Neuronal stem cell (in vitro differentiated cells): ENCODE results near the gene TMEM62.

Experiments used
- DNase-seq: peaks from one replicate; pipeline ENCODE4 v3.0.0-alpha.2; 2013; ENCODE audit warnings: low spot score
- H2AFZ ChIP-seq: one replicate; pipeline ENCODE4 v1.6.1; 2013; ENCODE audit warnings: mild to moderate bottlenecking, low read length, inconsistent platforms
- H2AK5ac ChIP-seq: 2 replicates; pipeline ENCODE4 v1.6.1; 2013; ENCODE audit warnings: low read depth, mild to moderate bottlenecking, inconsistent platforms, low read length, moderate library complexity, mixed read lengths
- H2BK120ac ChIP-seq: 2 replicates; pipeline ENCODE4 v1.6.1; 2013; ENCODE audit warnings: low read depth, mild to moderate bottlenecking, inconsistent platforms, low read length, moderate library complexity, mixed read lengths
- H2BK12ac ChIP-seq: one replicate; pipeline ENCODE4 v1.6.1; 2013; ENCODE audit warnings: low read length, inconsistent platforms
- H2BK15ac ChIP-seq: 2 replicates; pipeline ENCODE4 v1.6.1; 2013; ENCODE audit warnings: mild to moderate bottlenecking, low read length, inconsistent platforms, mixed read lengths
- H2BK5ac ChIP-seq: one replicate; pipeline ENCODE4 v1.6.1; 2013; ENCODE audit warnings: inconsistent platforms, mild to moderate bottlenecking, low read length, moderate library complexity
- H3K14ac ChIP-seq: one replicate; pipeline ENCODE4 v1.6.1; 2013; ENCODE audit warnings: low read length, inconsistent platforms
- H3K18ac ChIP-seq: 2 replicates; pipeline ENCODE4 v1.6.1; 2013; ENCODE audit warnings: low read length, inconsistent platforms
- H3K23ac ChIP-seq: 2 replicates; pipeline ENCODE4 v1.6.1; 2013; ENCODE audit warnings: low read depth, mild to moderate bottlenecking, mixed read lengths, low read length, inconsistent platforms; ENCODE audit not compliant: poor library complexity
- H3K27ac ChIP-seq: replicated peaks from 3 replicates; pipeline ENCODE4 v1.5.1; 2013; ENCODE audit warnings: low read length, inconsistent platforms
- H3K27me3 ChIP-seq, 3 experiments: 2 replicates each; pipeline ENCODE4 v1.6.1; 2013; ENCODE audit warnings: low read length in 3 of 3, mild to moderate bottlenecking in 2 of 3, inconsistent platforms in 1 of 3, low read depth in 1 of 3, mixed read lengths in 1 of 3, moderate library complexity in 1 of 3; ENCODE audit not compliant: control insufficient read depth in 3 of 3, insufficient read depth in 3 of 3
- H3K36me3 ChIP-seq, 2 donors: replicated peaks in 1 of 2; 2 replicates each; pipeline ENCODE4 v1.6.1; 2013; ENCODE audit warnings: low read length in 2 of 2; ENCODE audit not compliant: control insufficient read depth in 2 of 2, insufficient read depth in 2 of 2
- H3K4ac ChIP-seq: 2 replicates; pipeline ENCODE4 v1.6.1; 2013; ENCODE audit warnings: inconsistent platforms, mild to moderate bottlenecking, low read length, moderate library complexity
- H3K4me1 ChIP-seq, 2 donors: 1 replicate in 1 of 2; 2 replicates in 1 of 2; pipeline ENCODE4 v1.6.1; 2013; ENCODE audit warnings: low read length in 2 of 2, low read depth in 1 of 2; ENCODE audit not compliant: control insufficient read depth in 2 of 2, insufficient read depth in 1 of 2
- H3K4me2 ChIP-seq: one replicate; pipeline ENCODE4 v1.6.1; 2013; ENCODE audit warnings: mild to moderate bottlenecking, low read length, inconsistent platforms; ENCODE audit not compliant: insufficient read depth, poor library complexity, severe bottlenecking
- H3K4me3 ChIP-seq, 2 donors: 2 replicates each; pipeline ENCODE4 v1.5.1; 2013; ENCODE audit warnings: low read length in 2 of 2, mild to moderate bottlenecking in 2 of 2, inconsistent platforms in 1 of 2, moderate library complexity in 1 of 2
- H3K79me1 ChIP-seq: one replicate; pipeline ENCODE4 v1.6.1; 2013; ENCODE audit warnings: low read depth, mild to moderate bottlenecking, inconsistent platforms, low read length, moderate library complexity
- H3K9ac ChIP-seq: one replicate; pipeline ENCODE4 v1.6.1; 2013; ENCODE audit warnings: mild to moderate bottlenecking, low read depth, low read length, inconsistent platforms; ENCODE audit not compliant: poor library complexity
- H3K9me3 ChIP-seq, 2 donors: replicated peaks in 1 of 2; 2 replicates each; pipeline versions ENCODE3 to v1.6.1; 2013; ENCODE audit warnings: low read length in 2 of 2, mild to moderate bottlenecking in 2 of 2, inconsistent platforms in 1 of 2, low read depth in 1 of 2, mixed read lengths in 1 of 2, moderate library complexity in 1 of 2; ENCODE audit not compliant: control insufficient read depth in 2 of 2, insufficient read depth in 1 of 2
- H4K8ac ChIP-seq: one replicate; pipeline ENCODE4 v1.6.1; 2013; ENCODE audit warnings: low read depth, mild to moderate bottlenecking, inconsistent platforms, low read length, moderate library complexity
- H4K91ac ChIP-seq: one replicate; pipeline ENCODE4 v1.6.1; 2013; ENCODE audit warnings: low read length, low read depth, mild to moderate bottlenecking, inconsistent platforms; ENCODE audit not compliant: poor library complexity
- WGBS, 2 donors: extraction: QIAGEN DNeasy Blood & Tissue Kit; methylation state at CpG; one replicate each; pipeline ENCODE4 v1.1.7; 2013; ENCODE audit warnings: missing lambda C conversion rate in 2 of 2, mixed read lengths in 1 of 2; ENCODE audit not compliant: insufficient read length in 2 of 2, insufficient replicate concordance in 1 of 2; ENCODE audit errors: extremely low coverage in 2 of 2; 5-methylcytosine and 5-hydroxymethylcytosine counted together

Gene TMEM62

GRCh38 chr15:43212299-43212698, 78.9 kb downstream of the TMEM62 start:
- H3K4me2 ChIP-seq: no peak overlapping the region
- H2AFZ ChIP-seq: no peak overlapping the region
- no peaks in the 10 kb centered on the region for H3K4me1 ChIP-seq
- H4K91ac ChIP-seq: no peak overlapping the region
- no peak overlapping the region for H2BK15ac ChIP-seq
- H3K9me3 ChIP-seq: no peaks in the 10 kb centered on the region
- H3K36me3 ChIP-seq: no peaks in the 10 kb centered on the region
- H3K14ac ChIP-seq: no peak overlapping the region
- H3K4me3 ChIP-seq: no peak overlapping the region
- H3K79me1 ChIP-seq: no peaks in the 10 kb centered on the region
- no peak for DNase-seq
- WGBS, 2 donors: no CpG with 5 or more reads among the region's 8 CpGs
- H3K27ac ChIP-seq: no peak overlapping the region
- no peak overlapping the region for H2BK5ac ChIP-seq
- no peak overlapping the region for H3K9ac ChIP-seq
- H2AK5ac ChIP-seq: no peak overlapping the region
- H3K4ac ChIP-seq: no peak overlapping the region
- no peak overlapping the region for H3K18ac ChIP-seq
- H2BK120ac ChIP-seq: no peak overlapping the region
- peaks cover 0 to 44% (median 0%) of the 10 kb centered on the region in 3 experiments for H3K27me3 ChIP-seq
- no peak overlapping the region for H3K23ac ChIP-seq
- no peak overlapping the region for H2BK12ac ChIP-seq
- no peak overlapping the region for H4K8ac ChIP-seq

GRCh38 chr15:43212951-43213350, 79.6 kb downstream of the TMEM62 start:
- Histone ChIP-seq H3K23ac (no peak overlapping the region), H2BK5ac (no peak overlapping the region), H3K4ac (no peak overlapping the region), H3K27me3 (peaks cover 0 to 38% (median 0%) of the 10 kb centered on the region in 3 experiments), H3K18ac (no peak overlapping the region), H3K14ac (no peak overlapping the region), H3K4me1 (no peaks in the 10 kb centered on the region), H3K4me3 (no peak overlapping the region), H2AFZ (no peak overlapping the region), H3K36me3 (no peaks in the 10 kb centered on the region), H2BK120ac (no peak overlapping the region), H3K4me2 (no peak overlapping the region), H2AK5ac (no peak overlapping the region), H2BK15ac (no peak overlapping the region), H4K91ac (no peak overlapping the region), H2BK12ac (no peak overlapping the region), H3K9me3 (no peaks in the 10 kb centered on the region), H3K9ac (no peak overlapping the region), H3K27ac (no peak overlapping the region), H3K79me1 (no peaks in the 10 kb centered on the region), H4K8ac (no peak overlapping the region)
- DNase-seq: no peak

- Histone ChIP-seq H3K4me2 (no peak overlapping the region), H3K9ac (no peak overlapping the region), H3K27ac (no peak overlapping the region), H3K18ac (no peak overlapping the region), H3K4me3 (no peak overlapping the region), H2BK15ac (no peak overlapping the region), H3K9me3 (no peaks in the 10 kb centered on the region), H4K8ac (no peak overlapping the region), H3K4me1 (no peaks in the 10 kb centered on the region), H3K14ac (no peak overlapping the region), H2AFZ (no peak overlapping the region), H3K23ac (no peak overlapping the region), H3K4ac (no peak overlapping the region), H2AK5ac (no peak overlapping the region), H4K91ac (no peak overlapping the region), H2BK120ac (no peak overlapping the region), H2BK5ac (no peak overlapping the region), H3K27me3 (peaks cover 0 to 36% (median 0%) of the 10 kb centered on the region in 3 experiments), H3K79me1 (no peaks in the 10 kb centered on the region), H2BK12ac (no peak overlapping the region), H3K36me3 (no peaks in the 10 kb centered on the region)
- no peak for DNase-seq
- no CpG with 5 or more reads among the region's 5 CpGs for WGBS, 2 donors
These were observed 80.1 kb downstream of the TMEM62 start for GRCh38 chr15:43213466-43213865.

GRCh38 chr15:43214169-43214568, 80.8 kb downstream of the TMEM62 start:
- Histone ChIP-seq H3K79me1 (no peaks in the 10 kb centered on the region), H2AFZ (peak overlapping the region; percentile 1), H4K8ac (no peak overlapping the region), H2BK15ac (no peak overlapping the region), H3K14ac (no peak overlapping the region), H2BK120ac (no peak overlapping the region), H3K27ac (no peak overlapping the region), H3K4me3 (no peak overlapping the region), H3K4me1 (peaks cover 3% of the 10 kb centered on the region in 2 donors), H3K18ac (no peak overlapping the region), H2BK12ac (no peak overlapping the region), H3K23ac (no peak overlapping the region), H3K4me2 (no peak overlapping the region), H2AK5ac (no peak overlapping the region), H3K4ac (no peak overlapping the region), H3K9me3 (no peaks in the 10 kb centered on the region), H3K9ac (no peak overlapping the region), H3K36me3 (no peaks in the 10 kb centered on the region), H3K27me3 (peaks cover 0 to 29% (median 0%) of the 10 kb centered on the region in 3 experiments), H2BK5ac (no peak overlapping the region), H4K91ac (no peak overlapping the region)
- WGBS, 2 donors: no CpG with 5 or more reads among the region's 8 CpGs
- DNase-seq: no peak
